K562 (cell line): ENCODE measurements around the gene FIZ1. TPM values are rescaled to one million over a fixed set of nuclear protein-coding genes. Genes with fewer than 3 reads are reported as not detected.

Source experiments
- ATAC-seq: fragments of 200-7000 bp; cut with Tn5 transposase; 3 replicates; pipeline ENCODE4 v1.9.1; 2020; ENCODE audit warnings: moderate library complexity
- BruUV-seq: library from RNA; stranded (reverse); fragments of 400-500 nt; replicated peaks from 2 replicates; lab custom pipeline; 2021; lab: Mats Ljungman, UMichigan
- CTCF ChIA-PET: fragments of 300-600 bp; formaldehyde crosslinking; extraction: SDS; loops from one replicate; lab custom pipeline; 2021; ENCODE audit warnings: low intra/inter-chr PET ratio; lab: Yijun Ruan, JAX
- POLR2A ChIA-PET: fragments of 300-600, 350-650 bp; sonication (Branson Sonifier 250); formaldehyde crosslinking; extraction: SDS; loops from one replicate; lab custom pipeline; 2021; ENCODE audit warnings: antibody characterized with exemption, inconsistent platforms; lab: Yijun Ruan, JAX
- DNase-seq, 4 experiments: peaks; one replicate each; pipeline versions ENCODE4 v3.0.0 to v3.0.0-alpha.2; 2011 to 2018; ENCODE audit warnings: low spot score in 3 of 4, mixed read lengths in 3 of 4; ENCODE audit errors: extremely low read depth in 1 of 4
- FAIRE-seq: peaks from 2 replicates; lab custom pipeline; 2011; peaks lifted over from hg19 to GRCh38; lab: Jason Lieb, UNC
- H2AFZ ChIP-seq: 2 replicates; pipeline ENCODE4 v1.6.0; 2011; ENCODE audit warnings: low read depth, low read length, control low read depth, inconsistent platforms
- H3K27ac ChIP-seq: fragments of 200-600 bp; 3 replicates; pipeline ENCODE4 v1.8.0; 2011; ENCODE audit warnings: low read depth, mild to moderate bottlenecking, control low read depth, inconsistent platforms, low read length, moderate library complexity, mixed read lengths; ENCODE audit errors: extremely low read depth
- H3K27me3 ChIP-seq, 2 experiments: fragments of 300-600 bp in 1 of 2; 2 replicates in 1 of 2; 3 replicates in 1 of 2; pipeline versions ENCODE4 v1.6.0 to v1.8.0; 2011; ENCODE audit warnings: inconsistent platforms in 2 of 2, low read length in 2 of 2, mild to moderate bottlenecking in 1 of 2, mixed read lengths in 1 of 2, moderate library complexity in 1 of 2; ENCODE audit not compliant: control insufficient read depth in 2 of 2, insufficient read depth in 2 of 2
- H3K36me3 ChIP-seq: fragments of 300-600 bp; 3 replicates; pipeline ENCODE4 v1.8.0; 2011; ENCODE audit warnings: mild to moderate bottlenecking, low read length, inconsistent platforms; ENCODE audit not compliant: control insufficient read depth, insufficient read depth
- H3K4me1 ChIP-seq, 2 experiments: fragments of 200-600 bp in 1 of 2; replicated peaks in 1 of 2; 2 replicates in 1 of 2; 3 replicates in 1 of 2; pipeline versions ENCODE4 v1.5.1 to v1.8.0; 2011; ENCODE audit warnings: inconsistent platforms in 2 of 2, low read length in 2 of 2, mild to moderate bottlenecking in 1 of 2, mixed read lengths in 1 of 2, moderate library complexity in 1 of 2; ENCODE audit not compliant: control insufficient read depth in 2 of 2, insufficient read depth in 2 of 2
- H3K4me2 ChIP-seq: 2 replicates; pipeline ENCODE4 v1.6.1; 2011; ENCODE audit warnings: low read length, control low read depth, inconsistent platforms, mixed read lengths; ENCODE audit not compliant: insufficient read depth
- H3K4me3 ChIP-seq: fragments of 200-600 bp; sonication (generic), shearing (Covaris generic); 2 replicates; pipeline ENCODE4 v1.5.1; 2016; ENCODE audit warnings: control low read depth, inconsistent platforms
- H3K79me2 ChIP-seq: fragments of 200-600 bp; 3 replicates; pipeline ENCODE4 v1.8.0; 2011; ENCODE audit warnings: low read length, inconsistent platforms; ENCODE audit not compliant: control insufficient read depth, insufficient read depth
- H3K9ac ChIP-seq, 2 experiments: 2 replicates each; pipeline versions ENCODE4 v1.6.0 to v1.6.1; 2011; ENCODE audit warnings: low read depth in 2 of 2, low read length in 2 of 2, control low read depth in 1 of 2, inconsistent platforms in 1 of 2, mild to moderate bottlenecking in 1 of 2, mixed read lengths in 1 of 2; ENCODE audit not compliant: insufficient read depth in 1 of 2
- H3K9me1 ChIP-seq: one replicate; pipeline ENCODE4 v1.6.0; 2011; ENCODE audit warnings: inconsistent platforms, mild to moderate bottlenecking, low read length, moderate library complexity; ENCODE audit not compliant: control insufficient read depth, insufficient read depth
- H3K9me3 ChIP-seq: replicated peaks from 2 replicates; pipeline ENCODE4 v1.5.1; 2011; ENCODE audit warnings: low read depth, low read length, inconsistent platforms; ENCODE audit not compliant: control insufficient read depth, insufficient read depth
- H4K20me1 ChIP-seq: replicated peaks from 2 replicates; pipeline ENCODE4 v1.6.1; 2011; ENCODE audit warnings: low read length, inconsistent platforms, mixed read lengths; ENCODE audit not compliant: control insufficient read depth, insufficient read depth
- PHF8 ChIP-seq: fragments of 200-600 bp; sonication (generic); IDR thresholded peaks from 2 replicates; pipeline ENCODE4 v1.6.1; 2012; ENCODE audit warnings: mixed run types, mild to moderate bottlenecking, inconsistent platforms, low read length, moderate library complexity, borderline replicate concordance
- RBFOX2 ChIP-seq: fragments of 200-400 bp; formaldehyde crosslinking; IDR thresholded peaks from 2 replicates; pipeline ENCODE4 v1.6.1; 2017; ENCODE audit warnings: low read depth, mild to moderate bottlenecking, low read length, moderate library complexity
- RFX5 ChIP-seq: IDR thresholded peaks from 2 replicates; pipeline ENCODE4 v1.6.1; 2011; ENCODE audit warnings: low read depth, mild to moderate bottlenecking, improper control_type of control experiment, low read length
- ZBTB33 ChIP-seq: sonication (generic); formaldehyde crosslinking; IDR thresholded peaks from 2 replicates; pipeline ENCODE4 v1.8.1; 2023; ENCODE audit warnings: mild to moderate bottlenecking, missing genetic modification reagents
- WGBS: fragments of 100-300 bp; shearing (Covaris generic); methylation state at CpG from one replicate; pipeline ENCODE4 v1.1.6; 2016; ENCODE audit warnings: low coverage, mixed read lengths; ENCODE audit not compliant: insufficient coverage; ENCODE audit errors: missing lambda C conversion rate; 5-methylcytosine and 5-hydroxymethylcytosine counted together
- in situ Hi-C: fragments of 300-500 bp; cut with MboI; formaldehyde crosslinking; loops from 4 replicates; pipeline ENCODE4 v1.15.0; 2018; ENCODE audit warnings: inconsistent platforms, mixed read lengths
- intact Hi-C: fragments of 100-400 bp; cut with micrococcal nuclease; formaldehyde crosslinking; loops from 2 replicates; pipeline ENCODE4 v1.14.2; 2022
- polyA plus RNA-seq, 8 experiments: library from polyadenylated mRNA; depleted of rRNA in 4 of 8; stranded (reverse) in 5 of 8; unstranded in 3 of 8; fragments of >200 nt; fragmentation: Nextera tagmentation in 2 of 8; fragmentation: Illumina TruSeq in 1 of 8; extraction: Ambion mirVana in 2 of 8; extraction: Trizol in 1 of 8; gene quantifications; 2 replicates each; pipeline versions ENCODE4 v1.2.1 to v1.2.3, GENCODE V29; 2011 to 2014; ENCODE audit warnings: inconsistent platforms in 1 of 8, missing spikeins in 1 of 8
- total RNA-seq, 7 experiments: library from RNA; depleted of rRNA in 6 of 7; stranded (reverse); fragments of >200 nt in 6 of 7; fragmentation: Illumina TruSeq in 2 of 7; extraction: Trizol in 2 of 7; gene quantifications; 2 replicates each; pipeline versions ENCODE4 v1.2.1 to v1.2.3, GENCODE V29; 2011 to 2021; ENCODE audit warnings: low replicate concordance in 1 of 7

FIZ1 gene
- total and polyA plus RNA-seq, 9 of the 15 experiments (the other 6 are each of a cell fraction or from before 2014, with no cell fraction given) = 0.79 to 17.5 (median 5.5) TPM

GRCh38 chr19:55616395-55616875, 17.1 kb upstream of the FIZ1 start:
- 99% methylated on average over 34 of the region's 38 CpGs for WGBS
- CTCF ChIA-PET = no interaction called here

More at GRCh38 chr19:55616395-55616875, 17.1 kb upstream of the FIZ1 start:
- Histone ChIP-seq H3K27me3 (no peaks in the 10 kb centered on the region), H3K9me3 (no peaks in the 10 kb centered on the region), H3K9me1 (peaks cover 3% of the 10 kb centered on the region), H3K4me3 (no peak overlapping the region), H3K4me2 (no peak overlapping the region), H3K36me3 (peaks cover 35% of the 10 kb centered on the region; the same call in 2 of the 3 replicates), H3K4me1 (peaks cover 0 to 5% of the 10 kb centered on the region in 2 experiments; a peak in 2 of 5 replicates), H4K20me1 (no peaks in the 10 kb centered on the region; the same call in 1 of the 2 replicates), H3K9ac (no peak overlapping the region), H2AFZ (no peak overlapping the region), H3K27ac (no peak overlapping the region), H3K79me2 (peaks cover 6% of the 10 kb centered on the region; the same call in 1 of the 3 replicates)
- no peak for TF ChIP-seq PHF8
- peak; percentile 44; the same call in 1 of the 2 replicates for TF ChIP-seq RBFOX2
- peak; percentile 26; the same call in 1 of the 2 replicates for TF ChIP-seq ZBTB33 (CRISPR knock-in tag)
- no peak for TF ChIP-seq RFX5
- intact Hi-C loops (no loop called here), in situ Hi-C loops (no loop called here)
- no peak for FAIRE-seq
- no peak for ATAC-seq
- POLR2A ChIA-PET = interaction anchor here (0.7 to 1.7 kb wide), 2 partner anchors 12 to 314 kb away, joined by 3 to 6 read pairs; no protein-coding TSS in a partner anchor
- no TSS peak for BruUV-seq
- no peak for DNase-seq
